CD4-positive, alpha-beta memory T cell (primary cell): Measurements from ENCODE around the gene INPP4B. TPM values are rescaled to one million over a fixed set of nuclear protein-coding genes. Genes with fewer than 3 reads are reported as not detected.

Source experiments
- CTCF ChIA-PET: fragments of 350-600 bp; sonication (Branson Sonifier 250); formaldehyde crosslinking; loops from one replicate; lab custom pipeline; 2021; ENCODE audit warnings: inconsistent platforms; ENCODE audit not compliant: partially characterized antibody; lab: Charles Lee
- POLR2A ChIA-PET: fragments of 350-600 bp; sonication (Branson Sonifier 250); formaldehyde crosslinking; loops from one replicate; lab custom pipeline; 2021; ENCODE audit not compliant: partially characterized antibody; lab: Charles Lee
- DNase-seq, 5 donors: peaks; one replicate each; pipeline versions ENCODE4 v3.0.0 to v3.0.0-alpha.2; 2020 to 2022; ENCODE audit warnings: mixed read lengths in 1 of 5
- H3K27ac ChIP-seq: one replicate; pipeline ENCODE4 v1.7.0; 2013; ENCODE audit warnings: low read depth, low read length
- H3K27me3 ChIP-seq: 2 replicates; pipeline ENCODE4 v1.7.0; 2013; ENCODE audit warnings: mild to moderate bottlenecking, low read length, moderate library complexity; ENCODE audit not compliant: insufficient read depth
- H3K36me3 ChIP-seq: 2 replicates; pipeline ENCODE4 v1.7.0; 2013; ENCODE audit warnings: mild to moderate bottlenecking, low read length, moderate library complexity; ENCODE audit not compliant: insufficient read depth
- H3K4me1 ChIP-seq: 2 replicates; pipeline ENCODE4 v1.7.0; 2013; ENCODE audit warnings: mild to moderate bottlenecking, low read length, moderate library complexity; ENCODE audit not compliant: insufficient read depth
- H3K4me3 ChIP-seq, 2 donors: one replicate each; pipeline ENCODE4 v1.7.0; 2013; ENCODE audit warnings: low read length in 2 of 2, mild to moderate bottlenecking in 1 of 2
- H3K9me3 ChIP-seq, 2 donors: one replicate each; pipeline ENCODE4 v1.7.0; 2013; ENCODE audit warnings: low read length in 2 of 2, control low read depth in 1 of 2; ENCODE audit not compliant: control insufficient read depth in 1 of 2
- H3K27ac Mint-ChIP-seq, 7 donors: one replicate each; pipeline ENCODE4 v1.8.0; 2020 to 2021; ENCODE audit warnings: mixed read lengths in 7 of 7, mild to moderate bottlenecking in 6 of 7, inconsistent platforms in 3 of 7, moderate library complexity in 3 of 7
- H3K27me3 Mint-ChIP-seq, 2 donors: one replicate each; pipeline ENCODE4 v1.8.0; 2020 to 2021; ENCODE audit warnings: mixed read lengths in 2 of 2
- H3K36me3 Mint-ChIP-seq, 2 donors: one replicate each; pipeline ENCODE4 v1.8.0; 2020 to 2021; ENCODE audit warnings: mixed read lengths in 2 of 2, inconsistent platforms in 1 of 2, mild to moderate bottlenecking in 1 of 2
- H3K4me1 Mint-ChIP-seq, 4 donors: one replicate each; pipeline ENCODE4 v1.8.0; 2020 to 2021; ENCODE audit warnings: mixed read lengths in 4 of 4, mild to moderate bottlenecking in 1 of 4
- H3K4me3 Mint-ChIP-seq, 8 donors: one replicate each; pipeline ENCODE4 v1.8.0; 2020 to 2021; ENCODE audit warnings: mixed read lengths in 8 of 8, mild to moderate bottlenecking in 7 of 8, moderate library complexity in 6 of 8, inconsistent platforms in 3 of 8
- H3K9me3 Mint-ChIP-seq, 8 donors: one replicate each; pipeline ENCODE4 v1.8.0; 2020 to 2021; ENCODE audit warnings: mixed read lengths in 8 of 8, mild to moderate bottlenecking in 5 of 8, inconsistent platforms in 3 of 8, moderate library complexity in 1 of 8
- intact Hi-C: fragments of 100-400 bp; cut with micrococcal nuclease; formaldehyde crosslinking; loops from one replicate; pipeline ENCODE4 v1.15.1; 2023
- polyA plus RNA-seq, 2 donors: library from polyadenylated mRNA; unstranded; fragments of 300-500 nt; fragmentation: Illumina TruSeq; gene quantifications; one replicate each; pipeline ENCODE4 v1.2.3, GENCODE V29; 2021
- total RNA-seq, 2 experiments: library from RNA; stranded (reverse); gene quantifications; one replicate each; pipeline ENCODE4 v1.2.3, GENCODE V29; 2021

The INPP4B gene
- total and polyA plus RNA-seq, 4 experiments from 2014 or later, result 76.7 to 112 (median 80.8) TPM

DNA sequence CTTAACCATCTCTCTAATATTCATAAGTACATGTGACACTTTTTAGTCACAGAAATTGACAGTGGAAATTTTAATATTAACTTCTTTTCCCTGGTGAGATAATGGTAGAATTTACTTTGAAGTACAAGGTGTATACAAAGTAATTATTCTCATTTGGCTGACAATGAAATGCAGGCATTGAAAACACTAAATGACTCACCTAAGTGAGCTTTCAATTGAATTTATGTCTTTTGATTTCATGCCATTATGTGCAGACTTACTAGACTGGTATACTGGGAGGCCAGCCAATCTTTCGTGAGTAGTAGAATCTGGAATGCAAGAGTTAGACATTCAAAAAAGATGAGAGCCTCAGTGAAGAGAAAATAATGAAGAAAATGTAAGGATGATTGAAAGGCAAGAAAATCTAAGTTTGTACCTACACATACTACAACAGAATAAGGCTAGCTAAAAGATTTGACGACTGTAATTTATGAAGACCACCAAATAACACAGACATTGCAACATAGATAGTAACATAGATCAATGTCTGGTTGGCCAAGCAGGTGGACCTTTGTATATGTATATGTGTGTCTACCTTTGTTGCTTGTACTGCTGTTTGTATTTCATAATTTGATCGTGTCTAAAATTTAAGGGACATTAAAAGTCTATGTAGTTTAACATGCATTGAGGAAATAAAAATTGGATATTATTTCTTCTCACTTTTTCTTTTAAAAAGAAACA lies 750.1 kb downstream of the INPP4B start:
- Histone ChIP-seq H3K4me1 (no peaks in the 10 kb centered on the region), H3K36me3 (peaks cover 17% of the 10 kb centered on the region), H3K9me3 (no peaks in the 10 kb centered on the region), H3K4me3 (no peak overlapping the region), H3K27me3 (no peaks in the 10 kb centered on the region), H3K27ac (no peak overlapping the region)
- no peak for DNase-seq
- Mint-ChIP-seq H3K27ac (peak overlapping the region in 3 of 7 donors; percentile 32 to 59 (median 50)), H3K27me3 (no peaks in the 10 kb centered on the region), H3K9me3 (peaks cover 0 to 4% (median 0%) of the 10 kb centered on the region in 8 donors), H3K36me3 (peaks cover 50 to 56% of the 10 kb centered on the region in 2 donors), H3K4me1 (peaks cover 7 to 34% (median 16%) of the 10 kb centered on the region in 4 donors), H3K4me3 (no peak overlapping the region)
- CTCF ChIA-PET, result no interaction called here
- intact Hi-C loops, result no loop called here
- POLR2A ChIA-PET, result no interaction called here

DNA sequence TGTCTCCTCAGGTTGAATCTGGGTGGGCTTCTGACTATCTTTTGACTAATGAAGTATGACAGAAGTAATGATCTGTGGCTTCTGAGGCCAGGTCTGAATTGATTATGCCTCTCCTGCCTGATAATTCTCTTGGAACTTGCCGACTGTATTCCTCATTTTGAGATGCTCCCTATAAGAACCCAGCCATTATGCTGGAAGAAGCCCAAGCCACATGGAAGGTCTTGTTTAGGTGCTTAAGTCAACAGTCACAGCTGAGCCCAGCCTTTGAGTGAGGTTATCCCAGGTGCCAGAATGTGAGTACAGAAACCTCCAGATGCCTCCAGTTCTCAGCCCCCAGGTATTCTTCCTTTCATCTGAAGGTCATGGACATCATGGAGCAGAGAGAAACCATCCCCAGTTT lies 753.2 kb downstream of the INPP4B start:
- Histone ChIP-seq H3K4me1 (no peaks in the 10 kb centered on the region), H3K36me3 (peaks cover 6% of the 10 kb centered on the region), H3K27ac (no peak overlapping the region), H3K27me3 (no peaks in the 10 kb centered on the region), H3K9me3 (no peaks in the 10 kb centered on the region), H3K4me3 (no peak overlapping the region)
- Mint-ChIP-seq H3K27me3 (no peaks in the 10 kb centered on the region), H3K9me3 (peaks cover 0 to 2% (median 0%) of the 10 kb centered on the region in 8 donors), H3K4me1 (peaks cover 4 to 21% (median 15%) of the 10 kb centered on the region in 4 donors), H3K27ac (peak overlapping the region in 4 of 7 donors; percentile 17 to 89 (median 52)), H3K4me3 (no peak overlapping the region), H3K36me3 (peaks cover 50 to 51% of the 10 kb centered on the region in 2 donors)
- intact Hi-C loops, result no loop called here
- no peak for DNase-seq
- CTCF ChIA-PET, result no interaction called here
- POLR2A ChIA-PET, result no interaction called here

DNA sequence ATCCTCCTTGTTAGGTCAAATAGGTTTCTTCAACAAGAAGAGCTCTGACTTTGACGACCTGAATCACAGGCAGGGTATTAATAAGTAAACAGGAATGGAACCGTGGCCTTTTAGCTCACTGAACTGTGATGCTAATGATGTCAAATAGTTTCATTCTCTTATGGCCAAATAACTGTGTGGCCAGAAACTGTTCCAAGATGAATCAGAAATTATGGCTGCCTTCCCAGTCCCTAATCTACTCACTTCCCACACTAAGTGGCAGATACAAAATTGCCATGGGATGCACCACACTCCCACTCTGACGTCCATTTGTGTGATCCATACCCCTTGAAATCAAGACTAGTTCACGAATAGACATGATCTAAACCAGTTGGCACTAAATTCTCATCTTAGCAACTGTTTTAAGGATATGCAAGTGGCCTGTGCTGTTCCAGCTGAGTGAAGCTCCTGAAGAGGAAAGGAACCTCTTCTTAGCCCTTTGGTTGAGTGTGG lies 754.4 kb downstream of the INPP4B start:
- Mint-ChIP-seq H3K36me3 (peaks cover 54 to 58% of the 10 kb centered on the region in 2 donors), H3K27me3 (no peaks in the 10 kb centered on the region), H3K9me3 (peaks cover 0 to 1% (median 0%) of the 10 kb centered on the region in 8 donors), H3K4me3 (no peak overlapping the region), H3K4me1 (peaks cover 7 to 22% (median 19%) of the 10 kb centered on the region in 4 donors), H3K27ac (peak overlapping the region in 3 of 7 donors; percentile 9 to 77 (median 63))
- H3K27ac ChIP-seq, result no peak overlapping the region
- intact Hi-C loops, result no loop called here
- H3K36me3 ChIP-seq, result peaks cover 6% of the 10 kb centered on the region
- DNase-seq, result no peak
- no peak overlapping the region for H3K4me3 ChIP-seq
- H3K9me3 ChIP-seq, result no peaks in the 10 kb centered on the region
- POLR2A ChIA-PET, result no interaction called here
- no peaks in the 10 kb centered on the region for H3K27me3 ChIP-seq
- H3K4me1 ChIP-seq, result no peaks in the 10 kb centered on the region
- CTCF ChIA-PET, result no interaction called here

DNA sequence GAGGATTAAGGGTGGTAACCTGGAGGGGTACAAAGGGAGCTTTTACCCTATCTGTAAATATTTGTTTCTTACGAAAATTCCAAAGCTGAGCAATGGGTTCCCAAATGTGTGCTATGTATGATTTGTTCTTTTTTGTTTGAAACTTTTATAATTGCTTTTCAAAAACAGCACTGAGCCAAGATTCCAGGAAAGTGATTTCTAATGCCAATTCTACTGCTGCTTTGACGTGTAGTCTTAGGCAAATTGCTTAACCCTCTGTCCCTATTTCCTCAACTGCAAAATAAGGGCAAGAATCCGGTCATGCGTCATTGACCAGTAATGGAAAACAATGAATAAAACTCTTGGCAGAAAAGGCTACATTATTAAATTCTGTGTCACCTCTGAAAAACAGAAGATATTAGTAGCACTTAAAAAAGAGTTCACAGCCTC lies 755.0 kb downstream of the INPP4B start:
- no peaks in the 10 kb centered on the region for H3K9me3 ChIP-seq
- H3K27ac Mint-ChIP-seq, result peak overlapping the region in 2 of 7 donors; percentile 37 to 57
- ChIA-PET POLR2A (no interaction called here), CTCF (no interaction called here)
- H3K36me3 ChIP-seq, result peaks cover 6% of the 10 kb centered on the region
- H3K4me1 Mint-ChIP-seq, result peaks cover 9 to 27% (median 19%) of the 10 kb centered on the region in 4 donors
- intact Hi-C loops, result no loop called here
- peaks cover 0 to 1% (median 0%) of the 10 kb centered on the region in 8 donors for H3K9me3 Mint-ChIP-seq
- no peaks in the 10 kb centered on the region for H3K4me1 ChIP-seq
- no peak overlapping the region for H3K4me3 Mint-ChIP-seq
- no peak for DNase-seq
- H3K27me3 ChIP-seq, result no peaks in the 10 kb centered on the region
- no peak overlapping the region for H3K4me3 ChIP-seq
- H3K27me3 Mint-ChIP-seq, result no peaks in the 10 kb centered on the region
- peaks cover 57 to 64% of the 10 kb centered on the region in 2 donors for H3K36me3 Mint-ChIP-seq
- H3K27ac ChIP-seq, result no peak overlapping the region

DNA sequence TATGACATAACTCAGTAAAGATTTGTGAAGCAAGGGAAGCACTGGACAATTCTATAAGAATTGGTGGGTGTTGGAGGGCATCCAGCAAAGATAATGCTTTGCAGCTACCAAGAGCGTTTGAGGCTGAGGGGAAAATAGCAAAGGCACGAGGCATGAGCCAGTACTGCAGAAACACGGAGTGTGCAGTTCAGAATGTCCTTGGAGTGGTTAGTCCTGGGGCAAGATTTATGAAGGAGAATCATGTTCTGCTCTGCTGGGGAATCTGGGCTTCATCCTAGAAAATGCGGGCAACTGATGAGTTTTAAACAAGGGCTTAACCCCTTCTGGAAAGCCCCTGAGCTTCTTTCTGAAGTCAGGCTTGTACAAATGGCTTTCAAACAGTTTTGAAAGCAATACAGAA lies 757.2 kb downstream of the INPP4B start:
- Mint-ChIP-seq H3K27ac (peak overlapping the region in 1 of 7 donors; percentile 0), H3K27me3 (no peaks in the 10 kb centered on the region), H3K9me3 (no peaks in the 10 kb centered on the region), H3K4me3 (no peak overlapping the region), H3K4me1 (peaks cover 6 to 20% (median 17%) of the 10 kb centered on the region in 4 donors), H3K36me3 (peaks cover 50 to 62% of the 10 kb centered on the region in 2 donors)
- ChIA-PET POLR2A (no interaction called here), CTCF (no interaction called here)
- no peaks in the 10 kb centered on the region for H3K4me1 ChIP-seq
- no peak overlapping the region for H3K27ac ChIP-seq
- no peaks in the 10 kb centered on the region for H3K9me3 ChIP-seq
- intact Hi-C loops, result no loop called here
- no peak for DNase-seq
- no peaks in the 10 kb centered on the region for H3K36me3 ChIP-seq
- no peak overlapping the region for H3K4me3 ChIP-seq
- no peaks in the 10 kb centered on the region for H3K27me3 ChIP-seq

- Mint-ChIP-seq H3K27ac (peak overlapping the region in 3 of 7 donors; percentile 26 to 68 (median 44)), H3K36me3 (peaks cover 61 to 67% of the 10 kb centered on the region in 2 donors), H3K9me3 (no peaks in the 10 kb centered on the region), H3K27me3 (no peaks in the 10 kb centered on the region), H3K4me3 (no peak overlapping the region), H3K4me1 (peaks cover 6 to 14% (median 12%) of the 10 kb centered on the region in 4 donors)
- POLR2A ChIA-PET, result no interaction called here
- H3K27me3 ChIP-seq, result no peaks in the 10 kb centered on the region
- CTCF ChIA-PET, result interaction anchor here (1.0 kb wide), 1 partner anchor 28 kb away, joined by 3 read pairs; no protein-coding TSS in a partner anchor
- no peak overlapping the region for H3K27ac ChIP-seq
- H3K36me3 ChIP-seq, result peaks cover 17% of the 10 kb centered on the region
- DNase-seq, result no peak
- no peaks in the 10 kb centered on the region for H3K4me1 ChIP-seq
- no peak overlapping the region for H3K4me3 ChIP-seq
- intact Hi-C loops, result no loop called here
- no peaks in the 10 kb centered on the region for H3K9me3 ChIP-seq
These were observed 760.4 kb downstream of the INPP4B start for GRCh38 chr4:142085513-142086292.

DNA sequence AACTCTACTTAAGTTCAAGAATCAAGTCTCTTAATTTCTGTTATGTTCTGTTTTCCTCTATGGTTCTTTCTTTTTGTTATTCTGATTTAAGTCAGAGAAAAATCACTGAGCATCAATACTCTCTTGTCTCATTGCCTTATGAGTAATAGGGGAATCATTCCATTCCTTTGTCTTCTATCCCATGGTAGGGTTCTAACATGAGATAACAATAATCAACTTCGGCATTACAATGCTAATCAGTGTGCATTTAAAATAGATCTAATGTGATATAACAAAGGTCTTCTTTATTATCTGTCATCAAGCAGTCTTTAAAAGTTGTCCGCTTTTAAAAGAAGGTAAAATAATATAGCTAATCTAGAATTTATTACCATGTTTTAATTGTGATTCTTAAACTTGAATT lies 762.8 kb downstream of the INPP4B start:
- H3K9me3 ChIP-seq, result no peaks in the 10 kb centered on the region
- DNase-seq, result no peak
- intact Hi-C loops, result no loop called here
- Mint-ChIP-seq H3K9me3 (peaks cover 0 to 2% (median 0%) of the 10 kb centered on the region in 8 donors), H3K4me3 (no peak overlapping the region), H3K4me1 (peaks cover 7 to 16% (median 13%) of the 10 kb centered on the region in 4 donors), H3K36me3 (peaks cover 60 to 71% of the 10 kb centered on the region in 2 donors), H3K27me3 (no peaks in the 10 kb centered on the region), H3K27ac (peak overlapping the region in 1 of 7 donors; percentile 36)
- H3K4me1 ChIP-seq, result no peaks in the 10 kb centered on the region
- no peaks in the 10 kb centered on the region for H3K27me3 ChIP-seq
- ChIA-PET CTCF (no interaction called here), POLR2A (no interaction called here)
- peaks cover 21% of the 10 kb centered on the region for H3K36me3 ChIP-seq
- no peak overlapping the region for H3K4me3 ChIP-seq
- H3K27ac ChIP-seq, result no peak overlapping the region
